Pons (tissue), 1 donor: ENCODE measurements around the gene GLG1.
"Not testable (repeated sequence)": the region's sequence is repeated elsewhere in the genome, so short reads cannot be mapped to it uniquely, and the experiment has no call there.

Experiments
- DNase-seq: peaks from one replicate; pipeline ENCODE4 v3.0.0-alpha.2; 2016; ENCODE audit warnings: low spot score

The GLG1 gene

DNA sequence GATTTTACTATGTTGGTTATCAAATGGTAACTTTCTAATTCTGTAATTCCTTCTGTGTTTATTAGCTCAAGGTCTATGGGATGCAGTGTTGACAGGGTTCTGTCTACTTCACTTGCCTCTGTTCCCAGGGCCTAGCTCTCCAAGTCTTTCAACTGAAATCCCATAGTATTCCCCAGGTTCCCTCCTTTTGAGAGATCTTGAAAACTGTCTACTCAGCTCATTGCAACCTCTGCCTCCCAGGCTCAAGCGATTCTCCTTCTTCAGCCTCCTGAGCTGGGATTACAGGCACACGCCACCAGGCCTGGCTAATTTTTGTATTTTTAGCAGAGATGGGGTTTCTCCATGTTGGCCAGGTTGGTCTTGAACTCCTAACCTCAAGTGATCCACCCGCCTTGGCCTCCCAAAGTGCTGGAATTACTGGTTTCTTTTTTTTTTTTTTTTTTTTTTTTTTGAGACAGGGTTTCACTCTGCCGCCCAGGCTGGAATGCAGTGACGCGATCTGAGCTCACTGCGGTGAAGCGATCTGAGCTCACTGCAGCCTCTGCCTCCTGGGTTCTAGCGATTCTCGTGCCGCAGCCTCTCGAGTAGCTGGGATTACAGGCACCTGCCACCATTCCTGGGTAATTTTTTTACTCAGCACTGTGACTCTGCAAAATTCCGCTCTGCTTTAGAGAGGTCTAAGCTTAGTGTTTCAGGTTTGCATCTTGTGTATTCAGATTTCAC is 163.1 kb downstream of the GLG1 start:
- DNase-seq = not testable (repeated sequence)

DNA sequence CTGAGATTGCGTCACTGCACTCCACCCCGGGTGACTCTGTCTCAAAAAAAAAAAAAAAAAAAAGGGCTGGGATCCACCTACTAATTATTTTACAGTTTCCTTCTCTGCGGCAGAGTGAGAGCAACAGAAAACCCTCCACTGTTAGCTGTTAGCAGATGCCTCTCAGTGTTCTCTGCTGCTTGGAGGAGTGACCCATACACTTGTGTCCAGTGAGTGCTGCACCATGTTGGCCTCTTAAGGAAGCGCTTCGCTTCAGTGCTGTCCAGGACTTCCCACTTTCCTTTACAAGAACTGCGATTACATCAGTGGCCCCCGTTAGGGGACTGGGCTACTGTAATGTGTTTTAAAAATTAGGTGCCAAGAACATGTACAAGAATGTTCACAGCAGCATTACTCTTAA is 167.2 kb downstream of the GLG1 start:
- DNase-seq = no peak

DNA sequence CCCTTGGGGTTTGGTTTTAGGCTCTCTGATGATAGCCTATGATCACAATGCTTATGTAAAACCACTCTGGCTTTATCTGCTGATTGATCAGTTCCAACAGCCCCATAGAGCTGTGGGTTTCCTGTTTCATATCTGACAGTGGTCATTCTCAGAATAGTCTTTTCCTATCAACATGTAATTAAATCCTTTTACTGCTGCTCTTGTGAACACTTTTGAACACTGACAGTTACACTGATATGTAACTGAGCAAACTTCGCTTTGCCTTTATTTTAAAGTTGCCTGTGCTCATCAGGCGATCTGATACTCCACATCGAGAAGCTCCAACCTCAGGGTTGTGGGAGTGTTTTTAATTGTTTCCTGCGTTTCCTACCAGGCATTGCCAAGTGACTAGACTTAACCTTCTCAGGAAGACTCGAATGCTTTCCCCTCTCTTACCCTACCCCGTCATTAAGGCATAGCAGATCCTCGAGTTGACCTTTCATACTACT is 168.4 kb downstream of the GLG1 start:
- DNase-seq = no peak

DNA sequence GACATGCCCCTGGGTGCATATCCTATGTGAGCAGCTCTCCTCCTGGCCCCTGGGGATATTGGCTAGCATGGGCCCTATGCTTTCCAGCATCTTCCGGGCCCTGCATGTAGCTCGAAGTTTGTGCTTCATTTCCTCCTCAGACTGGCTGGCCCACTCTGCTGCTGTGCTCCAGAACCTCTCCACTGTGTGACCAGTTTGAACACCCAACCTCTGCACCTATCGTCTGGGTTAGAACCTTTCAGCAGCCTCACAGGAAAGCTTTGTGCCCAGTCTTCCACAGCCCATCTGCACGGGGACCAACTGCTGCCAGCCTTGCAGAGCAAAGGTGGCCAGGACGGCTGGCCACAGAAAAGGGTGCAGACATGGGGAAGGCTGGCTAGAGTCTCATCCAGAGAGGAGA is 175.4 kb downstream of the GLG1 start:
- DNase-seq = no peak

DNA sequence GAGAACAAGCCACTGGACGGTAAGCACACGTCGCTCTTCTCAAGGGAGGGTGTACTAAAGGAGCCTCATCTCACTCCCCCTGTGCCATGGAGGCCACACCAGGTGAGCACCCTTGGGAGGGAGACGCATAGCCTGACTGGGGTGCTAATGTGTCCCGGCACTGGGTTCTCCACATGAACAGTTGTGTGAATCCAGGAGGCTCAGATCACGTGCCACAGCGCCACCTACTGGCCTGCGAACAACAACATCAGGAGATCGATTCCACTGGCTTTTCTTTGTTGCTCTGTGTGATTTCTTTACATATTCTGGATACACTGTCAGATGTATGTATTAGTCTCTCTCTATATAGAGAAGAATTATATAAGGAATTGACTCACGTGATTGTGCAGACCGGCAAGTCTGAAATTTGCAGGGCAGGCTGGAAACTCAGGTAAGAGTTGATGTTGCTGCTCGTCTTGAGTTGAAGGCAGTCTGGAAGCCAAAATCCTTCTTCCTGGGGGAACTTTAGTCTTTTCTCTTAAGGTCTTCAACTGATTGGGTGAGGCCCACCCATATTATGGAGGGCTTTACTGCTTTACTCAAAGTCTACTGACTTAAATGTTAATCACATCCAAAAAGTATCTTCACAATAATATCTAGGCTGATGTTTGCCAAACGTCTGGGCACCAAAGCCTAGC is 176.7 kb downstream of the GLG1 start:
- DNase-seq = peak; percentile 43

DNA sequence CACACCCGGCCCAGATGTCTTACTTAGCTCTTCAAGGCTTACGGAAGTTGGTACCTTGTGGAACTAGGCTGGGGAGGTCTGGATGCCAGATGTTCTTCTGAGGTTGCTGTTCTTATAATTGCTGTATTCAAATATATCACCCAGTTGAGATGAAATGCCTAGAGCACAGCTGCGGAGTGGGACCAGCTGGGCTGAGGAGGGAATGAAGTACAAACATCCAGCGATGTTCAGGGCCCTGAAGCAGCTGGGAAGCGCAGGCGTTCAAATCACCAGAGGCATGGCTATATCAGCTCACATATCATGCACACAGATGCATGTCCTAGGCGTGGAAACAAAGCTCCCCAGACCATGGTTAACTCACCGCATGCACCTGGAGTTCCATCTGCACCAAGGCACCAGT is 178.4 kb downstream of the GLG1 start:
- DNase-seq = not testable (repeated sequence)

DNA sequence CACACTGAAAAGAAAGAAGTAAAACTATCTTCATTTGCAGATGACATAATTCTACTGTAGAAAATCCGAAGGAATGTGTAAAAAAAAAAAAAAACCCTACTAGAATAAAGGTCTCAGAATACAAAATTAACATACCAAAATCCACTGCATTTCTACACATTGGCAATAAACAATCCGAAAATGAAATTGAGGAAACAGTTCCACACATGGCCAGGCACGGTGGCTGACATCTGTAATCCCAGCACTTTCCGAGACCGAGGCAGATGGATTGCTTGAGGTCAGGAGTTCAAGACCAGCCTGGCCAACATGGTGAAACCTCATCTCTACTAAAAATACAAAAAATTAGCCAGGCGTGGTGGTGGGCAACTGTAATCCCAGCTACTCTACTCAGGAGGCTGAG is 181.2 kb downstream of the GLG1 start:
- not testable (repeated sequence) for DNase-seq

DNA sequence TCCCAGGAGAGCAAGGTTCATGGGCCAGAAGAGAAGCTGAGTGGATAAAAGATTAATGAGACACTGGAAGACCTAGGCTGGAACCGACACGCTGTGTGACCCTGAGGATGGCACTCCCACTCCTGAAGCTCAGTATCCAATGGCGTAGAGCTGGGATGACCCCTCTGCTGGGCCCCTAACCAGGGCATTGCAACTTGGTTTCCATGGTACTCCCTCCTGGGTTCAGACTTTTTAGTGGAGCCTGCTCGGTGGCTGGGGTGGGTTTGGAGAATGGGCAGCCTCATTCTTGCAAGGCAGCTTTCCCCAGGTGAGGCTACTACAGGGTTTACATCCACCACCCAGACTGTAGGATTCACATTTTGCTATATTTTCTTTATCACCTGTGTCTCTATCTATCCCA is 183.2 kb downstream of the GLG1 start:
- not testable (repeated sequence) for DNase-seq

DNA sequence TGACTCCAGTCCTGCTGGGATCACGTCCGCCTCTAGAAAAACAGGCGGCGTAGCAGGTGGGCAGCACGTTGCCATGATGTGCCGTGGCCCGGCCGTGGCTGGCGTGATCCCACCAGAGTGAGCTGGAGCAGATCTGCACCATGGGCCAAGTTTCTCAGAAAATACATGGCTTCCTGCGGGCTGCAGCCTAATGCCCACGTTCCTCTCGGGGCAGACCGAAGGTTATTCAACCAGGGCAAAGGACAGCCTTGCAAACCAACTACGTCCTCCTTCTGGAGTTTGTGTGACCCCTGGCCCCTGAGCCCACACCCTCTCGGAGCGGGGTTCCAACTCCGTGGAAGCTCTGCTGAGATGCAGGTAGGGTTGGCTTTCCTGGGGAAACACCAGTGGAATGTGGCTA is 184.8 kb downstream of the GLG1 start:
- DNase-seq = not testable (repeated sequence)

DNA sequence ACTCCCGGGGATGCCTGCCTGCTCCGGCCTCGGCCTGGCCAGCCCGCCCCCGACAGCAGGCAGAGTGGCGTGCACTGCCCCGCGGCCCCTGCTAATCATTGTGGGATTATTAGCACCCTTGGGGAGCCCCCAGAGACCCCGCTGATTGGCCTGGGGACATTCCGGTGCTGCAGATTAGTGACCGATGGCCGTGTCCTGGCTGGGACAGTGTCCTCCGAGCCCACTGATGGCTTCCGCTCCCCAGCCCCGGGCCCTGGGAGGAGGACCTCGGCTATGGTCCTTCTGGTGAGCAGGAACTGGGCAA is 185.5 kb downstream of the GLG1 start:
- not testable (repeated sequence) for DNase-seq

DNA sequence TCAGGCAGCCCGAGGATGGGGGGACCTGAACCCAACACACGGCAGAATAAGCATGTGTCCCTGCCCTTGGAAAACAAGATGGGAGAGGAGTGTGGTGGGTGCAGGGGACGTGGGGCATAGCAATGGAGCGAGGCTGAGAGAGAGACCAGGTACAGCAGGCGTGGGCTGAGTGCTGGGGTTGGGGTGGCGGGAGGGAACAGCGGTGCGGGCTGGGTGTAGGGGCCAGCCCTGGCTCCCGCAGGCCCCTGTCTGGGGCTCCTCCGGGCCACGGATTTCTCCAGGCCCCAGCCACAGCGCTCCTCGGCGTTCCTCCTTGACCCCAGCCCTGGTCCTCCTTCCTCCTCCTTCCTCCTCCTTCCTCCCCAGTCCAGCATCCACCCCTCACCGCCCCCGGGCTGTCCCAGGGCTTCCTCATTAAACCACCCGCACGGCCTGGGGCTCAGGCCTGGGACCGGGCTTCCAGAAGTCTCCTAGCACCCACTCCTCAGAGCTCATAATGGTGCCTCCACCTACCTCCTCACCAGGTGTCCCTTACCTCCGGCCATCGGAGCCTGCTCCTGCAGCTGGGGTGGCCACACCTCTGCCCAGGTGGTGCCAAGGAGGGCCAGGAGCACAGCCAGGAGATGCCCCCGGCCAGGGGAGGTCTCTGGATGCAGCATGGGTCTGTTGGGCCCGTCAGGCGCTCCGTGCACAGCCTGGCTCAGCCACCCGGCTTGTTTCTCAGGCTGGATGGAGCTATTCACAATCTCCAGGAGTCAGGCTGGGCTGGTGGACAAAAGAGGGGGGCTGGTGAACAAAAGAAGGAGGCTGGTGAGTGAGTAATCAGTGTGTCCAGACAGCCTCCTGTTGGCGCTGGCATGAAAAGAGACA is 186.1 kb downstream of the GLG1 start, which contains the start of gene CLEC18B:
TSS of gene CLEC18B (minus strand) at position 867 of the 870 bp plus-strand sequence. CDS start at position 659, 208 bp downstream.
- peak; percentile 20 for DNase-seq

DNA sequence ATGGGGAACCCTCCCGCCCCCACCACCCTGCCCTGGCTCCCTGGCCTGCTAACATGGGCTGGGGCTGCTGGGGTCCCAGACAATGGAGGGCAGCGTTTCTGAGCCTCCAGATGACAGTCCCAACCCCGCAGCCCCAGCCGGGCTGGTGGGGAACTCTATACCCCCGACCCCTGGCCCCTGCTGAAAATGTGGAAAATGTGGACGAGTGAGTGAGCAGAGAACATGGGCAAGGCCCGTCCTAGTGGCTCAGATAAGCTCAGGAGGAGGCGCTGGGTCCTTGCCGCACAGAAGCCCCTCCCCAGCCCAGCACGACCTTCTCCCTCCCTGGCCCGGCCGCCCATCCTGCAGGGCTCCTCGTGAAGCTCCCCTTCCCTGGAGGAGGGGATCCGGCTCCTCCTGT is 187.1 kb downstream of the GLG1 start:
- DNase-seq = not testable (repeated sequence)

DNA sequence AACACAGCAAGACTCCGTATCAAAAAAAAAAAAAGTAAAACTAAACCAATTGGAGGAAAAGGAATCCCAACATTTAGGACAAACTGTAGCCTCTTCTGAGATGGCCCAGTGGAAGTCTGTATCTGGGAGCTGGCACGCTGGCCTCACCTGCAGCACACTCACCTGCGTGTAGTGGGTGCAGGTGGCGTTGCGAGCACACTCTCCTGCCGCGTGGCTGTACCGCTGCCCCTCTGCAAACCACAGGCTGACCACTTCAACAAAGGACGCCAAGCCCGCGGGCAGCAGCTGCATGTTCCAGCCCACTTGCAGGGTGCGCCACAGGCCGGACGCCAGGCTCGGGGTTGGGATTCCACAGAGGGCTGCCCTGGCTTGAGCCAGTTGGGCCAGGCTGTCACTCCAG is 189.0 kb downstream of the GLG1 start:
- not testable (repeated sequence) for DNase-seq

DNA sequence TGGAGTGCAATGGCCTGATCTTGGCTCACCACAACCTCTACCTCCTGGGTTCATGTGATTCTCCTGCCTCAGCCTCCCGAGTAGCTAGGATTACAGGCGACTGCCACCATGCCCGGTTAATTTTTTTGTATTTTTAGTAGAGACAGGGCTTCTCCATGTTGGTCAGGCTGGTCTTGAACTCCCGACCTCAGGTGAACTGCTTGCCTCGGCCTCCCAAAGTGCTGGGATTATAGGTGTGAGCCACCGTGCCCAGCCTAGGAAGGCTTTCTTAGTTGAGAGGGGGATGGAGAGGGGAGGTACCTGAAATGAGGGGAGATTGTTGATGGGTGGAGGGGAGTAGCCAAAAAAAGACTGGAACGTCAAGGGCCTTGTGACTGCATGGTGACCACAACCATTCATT is 193.0 kb downstream of the GLG1 start:
- DNase-seq = not testable (repeated sequence)

DNA sequence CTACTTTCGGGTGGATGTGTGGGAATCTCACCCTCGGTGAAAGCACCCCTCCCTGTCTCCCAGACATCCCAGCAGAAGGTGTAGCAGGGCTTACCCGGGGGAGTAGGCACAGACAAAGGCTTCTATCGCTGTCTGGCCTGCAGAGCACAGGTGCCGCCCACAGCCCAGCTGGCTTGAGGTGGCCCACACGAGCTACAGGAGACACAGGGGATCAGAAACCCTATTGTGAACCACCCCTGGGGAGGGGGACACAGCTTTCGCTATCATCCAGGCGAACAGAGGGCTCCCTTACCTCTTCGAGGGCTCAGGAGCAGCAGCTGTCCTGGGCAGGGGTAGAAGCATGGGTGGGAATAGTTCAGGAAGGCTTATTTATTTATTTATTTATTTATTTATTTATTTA is 193.4 kb downstream of the GLG1 start:
- DNase-seq = not testable (repeated sequence)

DNA sequence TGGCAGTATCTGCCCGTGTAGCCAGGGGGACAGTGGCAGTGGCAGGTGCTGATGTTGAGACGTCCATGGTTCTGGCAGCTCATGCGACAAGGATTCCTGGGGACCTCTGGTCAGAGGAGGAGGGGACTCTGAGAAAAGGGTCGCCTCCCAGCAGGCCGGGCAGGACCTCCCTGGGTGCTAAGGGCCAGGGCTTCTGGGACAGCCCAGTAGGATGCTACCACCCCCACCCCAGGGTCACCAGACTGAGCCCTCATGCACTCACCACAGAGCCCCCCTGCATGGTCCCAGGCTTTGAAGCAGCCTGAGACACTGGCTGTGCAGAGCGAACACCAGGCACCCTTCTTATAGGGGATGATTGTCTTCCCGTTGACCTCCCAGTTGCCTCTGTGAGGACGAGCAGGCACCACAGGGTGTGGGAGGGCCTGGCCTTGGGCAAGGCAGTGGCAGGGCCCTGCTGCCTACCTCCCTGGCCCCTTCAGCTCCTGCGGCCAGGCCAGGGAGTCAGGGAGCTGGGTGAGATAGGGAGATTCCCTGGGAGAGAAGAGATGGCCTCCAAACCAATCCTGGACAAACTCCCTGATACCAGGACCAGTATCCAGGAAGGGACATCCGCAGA is 194.0 kb downstream of the GLG1 start:
- not testable (repeated sequence) for DNase-seq

DNA sequence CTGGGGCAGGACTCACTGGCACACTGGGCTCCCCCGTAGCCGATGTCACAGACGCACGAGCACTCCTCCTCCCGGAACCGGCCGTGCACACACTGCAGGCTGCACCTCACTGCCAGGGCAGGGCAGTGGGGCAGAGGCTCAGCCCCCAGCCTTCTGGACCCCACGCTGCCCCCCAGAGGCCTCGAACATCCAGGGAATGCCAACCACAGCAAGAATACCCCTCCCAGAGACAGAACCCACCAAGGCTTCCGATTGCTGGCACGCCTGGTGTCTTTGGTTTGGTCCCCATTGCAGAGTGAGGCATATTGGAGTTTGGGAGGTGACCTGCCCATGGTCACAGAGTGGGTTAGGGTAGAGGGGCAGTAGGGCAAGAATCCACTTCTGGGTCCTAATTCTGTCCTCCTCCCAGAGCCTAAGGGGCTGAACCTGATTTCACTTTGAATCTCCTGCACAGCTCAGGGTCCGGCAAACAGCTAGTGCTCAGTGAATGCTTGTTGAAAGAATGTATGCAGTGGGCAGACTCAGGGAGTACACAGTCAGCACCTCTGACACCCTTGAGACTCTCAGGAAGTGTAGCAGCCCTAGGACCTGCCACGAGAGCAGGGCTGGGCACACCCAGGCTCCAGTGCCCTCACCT is 194.7 kb downstream of the GLG1 start:
- not testable (repeated sequence) for DNase-seq

DNA sequence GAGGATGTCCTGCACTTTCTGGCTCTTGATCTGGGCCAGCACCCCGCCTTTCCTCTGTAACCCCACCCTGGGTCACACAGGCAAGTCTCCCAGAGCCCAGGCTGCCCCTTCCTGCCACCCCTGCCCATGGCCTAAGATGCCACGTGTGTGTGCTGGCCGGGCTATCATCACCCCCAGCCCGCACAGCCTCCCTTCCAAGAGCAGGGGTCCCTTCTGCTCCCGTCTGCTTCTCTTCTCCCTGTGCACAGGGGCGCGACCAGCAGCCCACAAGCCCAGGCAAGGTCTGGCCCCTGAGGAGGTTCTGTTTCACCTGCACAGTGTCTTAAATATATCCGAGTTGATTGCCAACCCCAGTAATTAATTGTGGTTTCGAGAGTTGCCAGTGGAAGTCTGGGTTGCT is 195.9 kb downstream of the GLG1 start:
- DNase-seq = not testable (repeated sequence)

DNA sequence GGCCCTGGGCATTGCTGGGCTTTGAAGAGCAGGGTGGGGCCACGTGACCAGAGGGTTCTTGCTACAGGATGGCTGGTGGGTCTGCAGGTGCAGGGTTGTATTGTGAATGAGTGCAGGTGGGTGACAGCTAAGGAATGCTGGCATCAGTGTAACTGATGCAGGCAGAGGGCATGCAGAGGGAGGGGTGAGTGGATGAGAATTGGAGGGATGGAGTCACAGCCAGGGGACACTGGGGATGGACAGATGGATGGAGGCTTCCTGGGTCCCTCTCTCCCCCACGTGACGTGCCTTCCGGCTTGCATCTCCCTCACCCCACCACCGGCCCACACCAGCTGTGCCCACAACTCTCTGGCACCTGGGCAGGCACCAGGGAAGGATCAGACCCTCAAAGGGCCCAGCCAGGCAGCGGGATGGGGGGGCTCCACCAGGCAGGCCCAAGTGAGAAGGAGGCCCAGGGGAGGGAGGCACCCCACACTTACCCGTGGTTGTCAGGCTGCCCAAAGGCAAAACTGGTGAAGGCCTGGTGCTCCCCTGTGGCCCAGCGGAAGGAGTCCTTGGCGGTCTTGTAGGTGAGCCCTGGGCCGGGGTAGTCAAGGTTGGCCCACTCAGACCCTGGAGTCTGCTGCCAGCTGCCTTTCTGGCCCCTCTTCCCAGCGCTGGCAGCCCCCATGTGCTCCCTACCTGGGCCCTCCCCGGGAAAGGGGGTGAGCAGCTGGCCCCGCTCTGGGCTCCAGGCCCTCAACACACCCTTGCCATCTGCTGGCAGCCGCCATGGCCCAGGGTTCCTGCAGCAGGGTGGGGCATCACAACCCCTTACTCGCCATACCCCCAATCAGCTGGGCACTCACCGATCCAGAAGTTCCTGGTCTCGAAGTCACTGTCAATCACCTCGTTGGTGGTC is 196.6 kb downstream of the GLG1 start:
- DNase-seq = not testable (repeated sequence)

DNA sequence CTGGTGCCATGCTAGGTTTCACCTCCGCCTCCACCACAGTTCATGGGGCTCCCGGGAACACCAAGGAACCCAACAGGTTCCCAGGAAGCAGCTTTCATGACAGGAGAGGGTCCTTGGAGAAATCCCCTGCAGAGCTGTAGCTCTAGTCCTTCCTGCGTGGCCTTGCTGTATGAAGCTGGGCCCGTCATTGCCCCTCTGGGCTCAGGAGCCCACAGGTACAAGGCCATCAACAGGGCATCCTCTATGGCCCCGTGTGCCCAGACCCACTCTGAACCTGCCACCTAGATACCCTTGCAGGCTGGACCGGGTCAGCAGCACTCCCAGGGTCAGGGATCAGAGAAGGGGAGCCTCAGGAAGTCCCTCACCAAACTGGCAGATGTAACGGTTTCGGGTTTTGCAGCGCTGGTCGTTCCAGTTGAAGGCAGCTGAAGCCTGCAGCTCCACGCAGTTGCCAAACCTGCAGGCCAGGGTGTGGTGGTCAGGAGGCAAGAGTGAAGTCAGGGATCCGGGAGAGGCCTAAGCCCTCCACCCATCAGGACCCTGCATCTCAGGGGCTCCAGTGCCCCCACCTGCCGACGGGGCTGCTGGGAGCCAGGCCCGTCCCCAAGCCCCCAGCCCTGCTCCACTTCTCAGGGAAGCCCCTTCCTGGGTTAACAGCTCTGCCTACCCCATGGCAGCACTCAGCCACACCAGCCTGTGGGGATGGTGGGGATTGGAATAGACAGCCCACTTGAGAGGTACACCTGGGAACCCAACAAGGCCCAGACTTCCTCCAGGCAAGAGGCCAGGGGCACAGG is 197.5 kb downstream of the GLG1 start:
- DNase-seq = not testable (repeated sequence)
